ENCODE results near the gene BLOC1S4.
A peak's percentile ranks its signal among the peaks of the same experiment; 100 is the strongest.
"Not testable (repeated sequence)": the region's sequence is repeated elsewhere in the genome, so short reads cannot be mapped to it uniquely, and the experiment has no call there.

Gene BLOC1S4

GRCh38 chr4:6719611-6720179, 3.7 kb downstream of the BLOC1S4 start:
- DNase-seq: no peak

GRCh38 chr4:6720202-6720699, 4.3 kb downstream of the BLOC1S4 start:
- DNase-seq: peak; percentile 91 to 93

- no peak for DNase-seq
Observed at GRCh38 chr4:6721121-6721520, 5.1 kb downstream of the BLOC1S4 start.

- no peak for DNase-seq
Observed at GRCh38 chr4:6722891-6723290, 6.9 kb downstream of the BLOC1S4 start.

GRCh38 chr4:6723851-6724250, 7.9 kb downstream of the BLOC1S4 start:
- DNase-seq: no peak

- no peak for DNase-seq
Observed at GRCh38 chr4:6724421-6725111, 8.6 kb downstream of the BLOC1S4 start.

- not testable (repeated sequence) for DNase-seq
Observed at GRCh38 chr4:6725427-6725961, 9.5 kb downstream of the BLOC1S4 start.

GRCh38 chr4:6727081-6727942, 11.3 kb downstream of the BLOC1S4 start:
- DNase-seq: no peak

GRCh38 chr4:6727943-6728250, 11.9 kb downstream of the BLOC1S4 start:
- DNase-seq: no peak

GRCh38 chr4:6728320-6729029, 12.5 kb downstream of the BLOC1S4 start:
- DNase-seq: no peak

- DNase-seq: no peak
Observed at GRCh38 chr4:6730603-6731317, 14.8 kb downstream of the BLOC1S4 start.

- no peak for DNase-seq
Observed at GRCh38 chr4:6731318-6731675, 15.3 kb downstream of the BLOC1S4 start.

GRCh38 chr4:6731780-6732179, 15.8 kb downstream of the BLOC1S4 start:
- no peak for DNase-seq

- no peak for DNase-seq
Observed at GRCh38 chr4:6732441-6733357, 16.7 kb downstream of the BLOC1S4 start.

GRCh38 chr4:6733358-6734164, 17.6 kb downstream of the BLOC1S4 start:
- DNase-seq: no peak

- DNase-seq: no peak
Observed at GRCh38 chr4:6734165-6734786, 18.3 kb downstream of the BLOC1S4 start.

- no peak for DNase-seq
Observed at GRCh38 chr4:6739920-6740319, 23.9 kb downstream of the BLOC1S4 start.

GRCh38 chr4:6740347-6740746, 24.4 kb downstream of the BLOC1S4 start:
- DNase-seq: no peak

GRCh38 chr4:6742507-6742906, 26.5 kb downstream of the BLOC1S4 start:
- no peak for DNase-seq

- no peak for DNase-seq
Observed at GRCh38 chr4:6742989-6743388, 27.0 kb downstream of the BLOC1S4 start.
